Erythroblast (primary cell): Measurements from ENCODE around the gene NFAT5.

Source experiments
- DNase-seq, 2 experiments: peaks; one replicate each; lab custom pipeline; 2025; lab: John Stamatoyannopoulos, UW
- GATA1 ChIP-seq: IDR thresholded peaks from 2 replicates; pipeline ENCODE4 v1.6.1; 2011; ENCODE audit warnings: low read depth, mild to moderate bottlenecking, control low read depth, low read length, moderate library complexity
- POLR2A ChIP-seq: IDR thresholded peaks from 2 replicates; pipeline ENCODE4 v1.6.1; 2011; ENCODE audit warnings: mild to moderate bottlenecking, low read length

The NFAT5 gene

GRCh38 chr16:69598045-69598444 lies 32.3 kb downstream of the NFAT5 start:
- no peak for TF ChIP-seq GATA1
- no peak for TF ChIP-seq POLR2A
- DNase-seq: no peak

DNA sequence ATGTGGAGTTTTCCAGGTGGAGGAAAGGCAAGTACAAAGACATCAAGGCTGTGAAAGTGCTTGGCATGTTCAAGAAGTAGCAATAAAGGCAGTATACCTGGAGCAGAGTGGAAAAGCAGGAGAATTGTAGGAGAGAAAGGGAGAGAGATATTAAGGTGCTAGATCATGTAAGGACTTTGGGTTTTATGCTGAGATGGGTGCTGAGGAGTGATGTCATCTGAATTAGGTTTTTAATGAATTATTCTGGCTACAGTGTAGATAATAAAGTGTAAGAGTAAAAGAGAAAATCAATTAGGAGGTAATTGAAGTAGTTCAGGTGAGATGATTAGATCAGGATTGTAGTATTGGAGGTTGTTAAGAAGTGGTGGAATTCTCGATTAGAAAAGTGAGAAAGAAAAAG lies 34.0 kb downstream of the NFAT5 start:
- no peak for DNase-seq
- TF ChIP-seq GATA1 (no peak), POLR2A (no peak)

- DNase-seq: no peak
- TF ChIP-seq GATA1 (no peak), POLR2A (no peak)
These were observed 34.4 kb downstream of the NFAT5 start for GRCh38 chr16:69600202-69600601.

- DNase-seq: no peak
- TF ChIP-seq POLR2A: no peak
These were observed 35.5 kb downstream of the NFAT5 start for GRCh38 chr16:69601250-69601649.

DNA sequence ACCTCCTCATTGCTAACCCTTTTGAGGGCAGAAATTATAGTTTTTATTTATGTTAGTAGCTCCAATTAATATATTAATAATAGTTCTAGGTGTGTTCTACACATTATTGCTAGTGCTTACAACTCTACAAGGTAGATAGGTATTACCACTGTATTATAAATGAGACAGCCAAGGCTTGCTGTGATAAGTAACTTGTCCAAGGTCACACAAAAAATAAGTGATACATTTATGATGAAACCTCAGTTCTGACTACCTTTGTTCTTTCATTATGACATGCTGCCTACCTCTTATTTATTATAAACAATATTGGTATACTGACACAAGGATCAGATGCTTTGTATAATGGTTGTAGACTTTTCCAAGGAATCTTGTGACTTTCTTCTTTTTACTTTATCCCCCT lies 41.2 kb downstream of the NFAT5 start:
- DNase-seq: no peak

DNA sequence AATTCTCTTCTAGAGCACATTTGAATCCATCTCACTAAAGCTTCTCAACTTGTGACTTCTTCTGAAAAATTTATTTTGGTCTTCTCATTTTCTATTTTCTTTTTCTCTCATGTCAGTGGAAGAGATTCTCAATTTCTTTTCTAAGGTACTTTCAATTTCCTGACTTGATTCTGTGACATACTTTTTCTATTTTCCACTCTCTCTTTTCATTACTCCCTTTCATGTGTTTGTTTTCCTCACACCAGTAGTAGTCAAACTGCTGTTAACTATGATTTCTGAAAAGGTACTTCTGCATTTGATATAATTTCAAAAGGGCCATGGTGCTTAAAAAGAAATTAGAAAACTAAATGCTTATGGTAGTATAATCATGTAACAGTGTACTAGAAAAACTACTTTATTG lies 41.9 kb downstream of the NFAT5 start:
- no peak for DNase-seq
- TF ChIP-seq POLR2A: no peak
- TF ChIP-seq GATA1: no peak

More for the DNA sequence above, 41.2 kb downstream of the NFAT5 start:
- no peak for TF ChIP-seq GATA1
- TF ChIP-seq POLR2A: no peak

DNA sequence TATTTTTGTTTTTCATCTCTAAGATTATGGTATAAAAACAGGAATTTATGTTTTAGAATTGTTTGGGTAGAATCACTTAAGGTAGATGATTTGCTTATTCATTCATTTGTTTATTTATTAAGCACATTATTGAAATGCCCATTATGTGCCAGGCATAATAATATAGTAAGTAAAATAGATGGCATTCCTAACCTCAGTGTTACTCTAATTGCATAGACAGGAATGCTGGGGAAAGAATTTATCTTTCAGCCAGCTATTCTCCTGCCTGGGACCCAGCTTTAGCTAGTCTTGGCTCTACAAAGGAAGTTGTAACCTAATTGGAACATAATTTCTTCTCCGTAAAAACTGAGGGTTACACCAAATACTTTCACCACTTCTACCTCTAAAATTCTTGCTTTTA lies 44.6 kb downstream of the NFAT5 start:
- TF ChIP-seq GATA1 (no peak), POLR2A (no peak)
- DNase-seq: no peak

DNA sequence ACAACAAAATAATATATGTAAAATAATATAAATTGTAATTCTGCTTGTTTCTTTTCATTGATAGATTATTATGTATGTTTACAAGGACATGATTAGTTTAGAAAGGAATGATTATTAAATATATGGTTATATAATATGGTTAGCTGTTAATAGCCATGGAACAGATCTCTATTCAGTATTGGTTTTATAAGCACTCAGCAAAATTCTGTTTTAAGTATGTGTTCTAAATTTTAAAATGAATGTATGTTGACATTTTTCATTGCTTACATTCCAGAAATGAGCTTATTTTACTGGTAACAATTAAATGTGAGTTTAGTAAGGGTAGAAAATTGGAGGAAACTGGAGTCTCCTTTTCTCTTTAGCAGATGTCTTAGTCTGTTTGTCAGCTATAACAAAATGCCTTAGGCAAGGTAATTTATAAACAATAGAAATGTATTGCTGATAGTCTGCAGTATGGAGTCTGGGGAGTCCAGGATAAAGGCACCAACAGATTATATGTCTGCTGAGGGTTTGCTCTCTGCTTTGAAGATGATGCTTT lies 45.4 kb downstream of the NFAT5 start:
- TF ChIP-seq POLR2A (no peak), GATA1 (no peak)
- no peak for DNase-seq

- TF ChIP-seq POLR2A: no peak
- no peak for TF ChIP-seq GATA1
- DNase-seq: no peak
These were observed 47.8 kb downstream of the NFAT5 start for GRCh38 chr16:69613378-69614154.

DNA sequence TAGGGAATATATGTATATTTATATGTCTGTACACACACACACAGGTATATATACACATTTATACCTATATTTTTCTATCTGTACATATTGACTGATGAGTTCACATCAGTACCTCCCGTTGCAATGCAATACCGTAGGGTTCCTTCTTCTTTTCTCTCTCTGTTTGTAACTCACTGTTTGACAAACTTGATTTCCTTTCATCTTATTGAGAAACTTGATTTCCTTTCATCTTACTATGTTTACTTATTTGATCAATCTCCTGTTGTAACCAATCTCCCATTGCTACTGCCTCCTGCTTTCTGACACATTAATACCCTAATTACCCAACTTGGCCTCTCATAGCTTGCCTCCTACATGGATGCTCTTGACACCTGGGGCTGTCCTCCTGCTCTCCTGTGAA lies 49.8 kb downstream of the NFAT5 start:
- TF ChIP-seq POLR2A (no peak), GATA1 (no peak)
- DNase-seq: no peak

DNA sequence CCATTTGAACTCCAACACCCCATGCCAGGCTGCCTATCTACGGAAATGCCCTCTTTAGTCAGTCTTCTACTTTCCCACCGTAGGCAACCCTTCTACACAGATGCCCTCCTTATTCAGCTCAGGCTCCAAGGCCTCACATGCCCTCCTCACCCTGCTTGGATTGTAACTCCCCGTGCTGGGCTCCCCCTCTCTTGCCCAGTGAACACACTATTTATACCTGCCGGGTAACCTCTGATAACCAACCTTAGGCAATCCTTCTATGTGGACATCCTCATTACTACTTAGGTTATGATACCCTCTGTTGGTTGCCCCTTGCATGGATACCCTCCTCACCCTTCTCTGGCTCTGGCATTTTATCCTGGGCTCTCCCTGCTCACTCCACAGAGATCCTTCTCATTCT lies 50.3 kb downstream of the NFAT5 start:
- no peak for DNase-seq
- TF ChIP-seq GATA1 (no peak), POLR2A (no peak)

GRCh38 chr16:69618307-69618706 lies 52.5 kb downstream of the NFAT5 start:
- TF ChIP-seq GATA1 (no peak), POLR2A (no peak)
- no peak for DNase-seq

DNA sequence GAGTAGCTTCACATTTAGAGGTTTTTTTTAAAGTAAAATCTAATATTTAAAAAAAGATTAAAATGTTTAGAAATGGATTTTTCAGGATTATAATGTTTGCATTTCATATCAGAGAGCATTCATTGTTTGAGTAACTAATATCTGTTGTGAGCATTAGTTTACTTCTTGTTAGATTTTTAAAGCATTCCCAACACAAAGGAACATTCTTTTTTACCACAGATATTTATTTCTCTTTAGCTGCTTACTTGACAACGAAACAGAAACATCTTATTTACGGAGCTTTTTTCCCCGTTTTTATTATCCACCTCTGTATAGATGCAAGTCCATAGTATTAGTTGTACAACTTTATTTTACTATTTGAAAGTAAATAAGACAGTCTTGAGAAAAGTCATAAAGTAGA lies 53.0 kb downstream of the NFAT5 start:
- TF ChIP-seq GATA1 (no peak), POLR2A (no peak)

GRCh38 chr16:69619514-69619913 lies 53.7 kb downstream of the NFAT5 start:
- no peak for TF ChIP-seq GATA1
- no peak for TF ChIP-seq POLR2A
- no peak for DNase-seq

More for the DNA sequence above, 53.0 kb downstream of the NFAT5 start:
- no peak for DNase-seq

GRCh38 chr16:69620573-69620972 lies 54.8 kb downstream of the NFAT5 start:
- DNase-seq: no peak

More at GRCh38 chr16:69620573-69620972, 54.8 kb downstream of the NFAT5 start:
- no peak for TF ChIP-seq GATA1
- TF ChIP-seq POLR2A: no peak
